Liver (tissue), 9 donors: Measurements from ENCODE around the gene NFIA. TPM values are rescaled to one million over a fixed set of nuclear protein-coding genes. Genes with fewer than 3 reads are reported as not detected.

ENCODE experiments used
- DNase-seq: peaks from one replicate; pipeline ENCODE4 v3.0.0-alpha.2; 2017; ENCODE audit warnings: low spot score
- H3K27ac ChIP-seq, 2 donors: one replicate each; pipeline ENCODE4 v1.7.0; 2013; ENCODE audit warnings: inconsistent platforms in 2 of 2, low read length in 2 of 2, control low read depth in 1 of 2, low read depth in 1 of 2, mild to moderate bottlenecking in 1 of 2
- H3K27me3 ChIP-seq, 4 donors: one replicate each; pipeline versions ENCODE4 v1.6.1 to v1.7.0; 2013; ENCODE audit warnings: low read length in 3 of 4, inconsistent platforms in 1 of 4, mild to moderate bottlenecking in 1 of 4, moderate library complexity in 1 of 4; ENCODE audit not compliant: control insufficient read depth in 4 of 4, insufficient read depth in 4 of 4
- H3K36me3 ChIP-seq, 4 donors: one replicate each; pipeline versions ENCODE4 v1.6.1 to v1.7.0; 2013; ENCODE audit warnings: low read length in 3 of 4, mild to moderate bottlenecking in 3 of 4, low read depth in 1 of 4, moderate library complexity in 1 of 4; ENCODE audit not compliant: control insufficient read depth in 4 of 4, insufficient read depth in 3 of 4
- H3K4me1 ChIP-seq, 4 donors: one replicate each; pipeline versions ENCODE4 v1.6.1 to v1.7.0; 2013; ENCODE audit warnings: low read length in 3 of 4, mild to moderate bottlenecking in 3 of 4, moderate library complexity in 1 of 4; ENCODE audit not compliant: control insufficient read depth in 4 of 4, insufficient read depth in 4 of 4
- H3K4me3 ChIP-seq, 3 donors: one replicate each; pipeline versions ENCODE4 v1.6.1 to v1.7.0; 2013; ENCODE audit warnings: low read length in 3 of 3, control low read depth in 1 of 3, low read depth in 1 of 3, mild to moderate bottlenecking in 1 of 3
- H3K9ac ChIP-seq, 2 donors: one replicate each; pipeline ENCODE4 v1.7.0; 2013; ENCODE audit warnings: low read length in 2 of 2, mild to moderate bottlenecking in 2 of 2, moderate library complexity in 2 of 2, control low read depth in 1 of 2, low read depth in 1 of 2
- H3K9me3 ChIP-seq, 4 donors: one replicate each; pipeline versions ENCODE4 v1.6.1 to v1.7.0; 2013; ENCODE audit warnings: low read length in 3 of 4; ENCODE audit not compliant: control insufficient read depth in 4 of 4
- CTCF ChIP-seq: fragments of 150-350 bp; IDR thresholded peaks from 2 replicates; pipeline ENCODE4 v1.5.1; 2017; ENCODE audit warnings: improper control_type of control experiment, low read depth, low read length; ENCODE audit not compliant: missing input control
- EGR1 ChIP-seq, 2 donors: IDR thresholded peaks; 2 replicates each; pipeline ENCODE4 v1.6.1; 2016 to 2018; ENCODE audit warnings: antibody characterized with exemption in 2 of 2, low read depth in 2 of 2
- FOXA1 ChIP-seq: IDR thresholded peaks from 2 replicates; pipeline ENCODE4 v1.6.1; 2016; ENCODE audit warnings: antibody characterized with exemption
- FOXA2 ChIP-seq: IDR thresholded peaks from 2 replicates; pipeline ENCODE4 v1.6.1; 2016; ENCODE audit warnings: antibody characterized with exemption
- GABPA ChIP-seq, 2 donors: IDR thresholded peaks in 1 of 2; conservative IDR thresholded peaks in 1 of 2; 2 replicates each; pipeline ENCODE4 v1.6.1; 2016; ENCODE audit warnings: antibody characterized with exemption in 2 of 2, mild to moderate bottlenecking in 1 of 2, moderate library complexity in 1 of 2
- HNF4A ChIP-seq, 2 donors: conservative IDR thresholded peaks; 2 replicates each; pipeline ENCODE4 v1.6.1; 2016; ENCODE audit warnings: antibody characterized with exemption in 2 of 2, mild to moderate bottlenecking in 2 of 2
- HNF4G ChIP-seq: IDR thresholded peaks from 2 replicates; pipeline ENCODE4 v1.6.1; 2016; ENCODE audit warnings: antibody characterized with exemption
- JUND ChIP-seq, 2 donors: IDR thresholded peaks; 2 replicates each; pipeline ENCODE4 v1.6.1; 2016; ENCODE audit warnings: antibody characterized with exemption in 2 of 2
- RAD21 ChIP-seq, 2 donors: IDR thresholded peaks; 2 replicates each; pipeline ENCODE4 v1.6.1; 2016; ENCODE audit warnings: antibody characterized with exemption in 2 of 2, mild to moderate bottlenecking in 2 of 2
- REST ChIP-seq: IDR thresholded peaks from 2 replicates; pipeline ENCODE4 v1.6.1; 2016; ENCODE audit warnings: antibody characterized with exemption, mild to moderate bottlenecking
- RXRA ChIP-seq, 2 donors: IDR thresholded peaks; 2 replicates each; pipeline ENCODE4 v1.6.1; 2017 to 2018; ENCODE audit warnings: antibody characterized with exemption in 2 of 2, mild to moderate bottlenecking in 1 of 2
- SP1 ChIP-seq: IDR thresholded peaks from 2 replicates; pipeline ENCODE4 v1.6.1; 2018; ENCODE audit warnings: antibody characterized with exemption, mild to moderate bottlenecking
- TAF1 ChIP-seq: conservative IDR thresholded peaks from 2 replicates; pipeline ENCODE4 v1.6.1; 2016; ENCODE audit warnings: antibody characterized with exemption, mild to moderate bottlenecking
- YY1 ChIP-seq: IDR thresholded peaks from 2 replicates; pipeline ENCODE4 v1.6.1; 2016; ENCODE audit warnings: antibody characterized with exemption, mild to moderate bottlenecking
- WGBS: extraction: QIAGEN DNeasy Blood & Tissue Kit; methylation state at CpG from one replicate; pipeline ENCODE4 v1.1.7; 2013; 5-methylcytosine and 5-hydroxymethylcytosine counted together
- polyA plus RNA-seq, 2 donors: library from polyadenylated mRNA; stranded (reverse) in 1 of 2; unstranded in 1 of 2; fragments of 200-250 nt in 1 of 2; fragments of >200 nt in 1 of 2; fragmentation: Nextera tagmentation in 1 of 2; extraction: Ambion mirVana in 1 of 2; gene quantifications; one replicate each; pipeline versions ENCODE4 v1.2.1 to v1.2.3, GENCODE V29; 2013 to 2015
- total RNA-seq, 2 donors: library from RNA; depleted of rRNA; stranded (reverse); fragments of >200 nt; gene quantifications; one replicate each; pipeline ENCODE4 v1.2.3, GENCODE V29; 2014
- TF ChIP-seq, protein P1 (sequence below): IDR thresholded peaks from 2 replicates; pipeline ENCODE4 v1.6.1; 2016; ENCODE audit warnings: antibody characterized with exemption
- TF ChIP-seq, protein P2 (sequence below): IDR thresholded peaks from 2 replicates; pipeline ENCODE4 v1.6.1; 2016; ENCODE audit warnings: antibody characterized with exemption
- TF ChIP-seq, protein P3 (sequence below): IDR thresholded peaks from 2 replicates; pipeline ENCODE4 v1.6.1; 2016; ENCODE audit warnings: antibody characterized with exemption
- donor health status: healthy.
- donor health status: healthy.
- donor health status: healthy.
- donor health status: healthy.
- donor health status: healthy.

NFIA gene
- total and polyA plus RNA-seq, 4 donors: 6.8 to 53.7 (median 22.2) TPM

DNA sequence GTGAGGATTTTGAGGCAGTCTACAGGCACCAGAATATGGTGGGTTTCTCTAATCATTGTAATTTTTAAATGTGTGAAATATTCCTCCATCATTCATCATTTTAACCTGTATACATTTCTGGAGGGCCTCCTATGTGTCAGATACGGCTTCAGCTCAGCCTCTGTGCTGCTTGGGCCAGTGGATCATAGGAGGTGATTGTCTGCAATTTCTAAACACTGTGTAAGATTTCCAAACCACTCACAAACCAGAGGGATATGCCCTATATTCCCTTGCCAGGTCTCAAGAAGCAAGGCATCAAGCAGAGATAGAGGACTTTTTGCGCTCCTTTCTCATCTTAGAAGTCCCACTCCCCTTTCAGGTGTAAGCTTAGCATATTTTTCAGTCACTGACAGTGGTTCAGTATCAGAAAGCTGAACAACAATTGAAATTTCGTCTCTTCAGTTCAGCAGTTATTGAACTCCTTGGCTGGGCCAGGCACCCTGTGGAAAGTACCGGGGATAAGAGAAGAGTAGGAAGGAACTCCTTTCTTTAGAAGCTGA is 190.9 kb downstream of the NFIA start:
- H3K27ac ChIP-seq: no peak overlapping the region

More for the DNA sequence above, 190.9 kb downstream of the NFIA start:
- Histone ChIP-seq H3K4me1 (peaks cover 0 to 9% (median 5%) of the 10 kb centered on the region in 4 donors), H3K9ac (no peak overlapping the region), H3K9me3 (no peaks in the 10 kb centered on the region), H3K4me3 (no peak overlapping the region), H3K36me3 (no peaks in the 10 kb centered on the region), H3K27me3 (no peaks in the 10 kb centered on the region)
- WGBS: 92% methylated on average over 4 of the region's 4 CpGs
- DNase-seq: no peak
- TF ChIP-seq HNF4G: no peak
- TF ChIP-seq EGR1 (IDR thresholded peaks at IDR 0.05; ENCODE audit: low read depth in 2 of 2): no peak
- TF ChIP-seq, protein P1, sequence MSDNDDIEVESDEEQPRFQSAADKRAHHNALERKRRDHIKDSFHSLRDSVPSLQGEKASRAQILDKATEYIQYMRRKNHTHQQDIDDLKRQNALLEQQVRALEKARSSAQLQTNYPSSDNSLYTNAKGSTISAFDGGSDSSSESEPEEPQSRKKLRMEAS: no peak
- no peak for TF ChIP-seq CTCF
- no peak for TF ChIP-seq FOXA1
- TF ChIP-seq YY1: no peak
- TF ChIP-seq SP1: no peak
- TF ChIP-seq GABPA (IDR thresholded peaks at IDR 0.05 in 1 of 2, conservative IDR thresholded peaks at IDR 0.05 in 1 of 2): no peak
- no peak for TF ChIP-seq RXRA (IDR thresholded peaks at IDR 0.05)
- no peak for TF ChIP-seq FOXA2
- TF ChIP-seq RAD21 (IDR thresholded peaks at IDR 0.05): no peak
- TF ChIP-seq TAF1: no peak
- TF ChIP-seq REST: no peak
- TF ChIP-seq HNF4A (conservative IDR thresholded peaks at IDR 0.05): no peak
- TF ChIP-seq, protein P2, sequence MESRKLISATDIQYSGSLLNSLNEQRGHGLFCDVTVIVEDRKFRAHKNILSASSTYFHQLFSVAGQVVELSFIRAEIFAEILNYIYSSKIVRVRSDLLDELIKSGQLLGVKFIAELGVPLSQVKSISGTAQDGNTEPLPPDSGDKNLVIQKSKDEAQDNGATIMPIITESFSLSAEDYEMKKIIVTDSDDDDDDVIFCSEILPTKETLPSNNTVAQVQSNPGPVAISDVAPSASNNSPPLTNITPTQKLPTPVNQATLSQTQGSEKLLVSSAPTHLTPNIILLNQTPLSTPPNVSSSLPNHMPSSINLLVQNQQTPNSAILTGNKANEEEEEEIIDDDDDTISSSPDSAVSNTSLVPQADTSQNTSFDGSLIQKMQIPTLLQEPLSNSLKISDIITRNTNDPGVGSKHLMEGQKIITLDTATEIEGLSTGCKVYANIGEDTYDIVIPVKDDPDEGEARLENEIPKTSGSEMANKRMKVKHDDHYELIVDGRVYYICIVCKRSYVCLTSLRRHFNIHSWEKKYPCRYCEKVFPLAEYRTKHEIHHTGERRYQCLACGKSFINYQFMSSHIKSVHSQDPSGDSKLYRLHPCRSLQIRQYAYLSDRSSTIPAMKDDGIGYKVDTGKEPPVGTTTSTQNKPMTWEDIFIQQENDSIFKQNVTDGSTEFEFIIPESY: no peak
- TF ChIP-seq, protein P3, sequence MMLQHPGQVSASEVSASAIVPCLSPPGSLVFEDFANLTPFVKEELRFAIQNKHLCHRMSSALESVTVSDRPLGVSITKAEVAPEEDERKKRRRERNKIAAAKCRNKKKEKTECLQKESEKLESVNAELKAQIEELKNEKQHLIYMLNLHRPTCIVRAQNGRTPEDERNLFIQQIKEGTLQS: no peak
- TF ChIP-seq JUND (IDR thresholded peaks at IDR 0.05): no peak
